Sigmoid colon (tissue), 4 donors: ENCODE data around the gene FAM120AOS.

Experiments
- EP300 ChIP-seq, 4 donors: sonication (generic); formaldehyde crosslinking; IDR thresholded peaks; one replicate each; pipeline ENCODE4 v1.6.1; 2017; ENCODE audit warnings: antibody characterized with exemption in 4 of 4
- POLR2A ChIP-seq, 2 donors: fragments of 450-650 bp; IDR thresholded peaks; one replicate each; pipeline ENCODE4 v1.6.1; 2016; ENCODE audit warnings: antibody characterized with exemption in 2 of 2, mild to moderate bottlenecking in 2 of 2, moderate library complexity in 2 of 2
- POLR2AphosphoS5 ChIP-seq, 4 donors: sonication (generic); formaldehyde crosslinking; IDR thresholded peaks; one replicate each; pipeline ENCODE4 v1.6.1; 2017; ENCODE audit warnings: antibody characterized with exemption in 4 of 4
- TF ChIP-seq, protein P1 (sequence below), 4 experiments: fragments of 450-650 bp in 3 of 4; fragments of 200-600 bp in 1 of 4; IDR thresholded peaks; one replicate each; pipeline ENCODE4 v1.5.1; 2016 to 2019; ENCODE audit warnings: antibody characterized with exemption in 4 of 4, mild to moderate bottlenecking in 3 of 4, moderate library complexity in 2 of 4

DNA sequence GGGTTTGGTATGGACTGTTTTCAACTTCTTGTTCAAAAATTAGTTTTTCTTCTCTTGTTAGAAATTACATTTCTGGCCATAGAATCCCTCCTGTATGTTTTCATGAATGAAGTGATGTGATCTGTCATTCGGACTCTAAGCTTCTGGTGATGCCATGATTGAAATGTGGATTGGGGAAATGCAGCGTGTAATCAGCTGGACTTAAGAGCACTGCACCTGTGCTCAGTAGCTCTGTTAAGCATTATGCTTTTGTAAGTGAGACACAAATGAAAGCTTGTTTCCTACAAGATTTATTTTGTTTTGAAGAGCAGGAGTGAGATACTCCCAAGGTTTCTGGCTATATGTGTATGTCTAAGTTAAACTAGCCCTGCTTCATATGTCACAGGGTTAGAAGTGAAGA lies 24.0 kb upstream of the FAM120AOS start:
- TF ChIP-seq, protein P1, sequence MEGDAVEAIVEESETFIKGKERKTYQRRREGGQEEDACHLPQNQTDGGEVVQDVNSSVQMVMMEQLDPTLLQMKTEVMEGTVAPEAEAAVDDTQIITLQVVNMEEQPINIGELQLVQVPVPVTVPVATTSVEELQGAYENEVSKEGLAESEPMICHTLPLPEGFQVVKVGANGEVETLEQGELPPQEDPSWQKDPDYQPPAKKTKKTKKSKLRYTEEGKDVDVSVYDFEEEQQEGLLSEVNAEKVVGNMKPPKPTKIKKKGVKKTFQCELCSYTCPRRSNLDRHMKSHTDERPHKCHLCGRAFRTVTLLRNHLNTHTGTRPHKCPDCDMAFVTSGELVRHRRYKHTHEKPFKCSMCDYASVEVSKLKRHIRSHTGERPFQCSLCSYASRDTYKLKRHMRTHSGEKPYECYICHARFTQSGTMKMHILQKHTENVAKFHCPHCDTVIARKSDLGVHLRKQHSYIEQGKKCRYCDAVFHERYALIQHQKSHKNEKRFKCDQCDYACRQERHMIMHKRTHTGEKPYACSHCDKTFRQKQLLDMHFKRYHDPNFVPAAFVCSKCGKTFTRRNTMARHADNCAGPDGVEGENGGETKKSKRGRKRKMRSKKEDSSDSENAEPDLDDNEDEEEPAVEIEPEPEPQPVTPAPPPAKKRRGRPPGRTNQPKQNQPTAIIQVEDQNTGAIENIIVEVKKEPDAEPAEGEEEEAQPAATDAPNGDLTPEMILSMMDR (IDR thresholded peaks at IDR 0.05), result no peak
- TF ChIP-seq EP300 (IDR thresholded peaks at IDR 0.05), result no peak
- no peak for TF ChIP-seq POLR2A (IDR thresholded peaks at IDR 0.05)
- no peak for TF ChIP-seq POLR2AphosphoS5 (IDR thresholded peaks at IDR 0.05)
